Liver (tissue), 3 donors: ENCODE data around the gene UBE2L3.
"Not testable (repeated sequence)": the region's sequence is repeated elsewhere in the genome, so short reads cannot be mapped to it uniquely, and the experiment has no call there.

Experiments used
- ATF3 ChIP-seq: IDR thresholded peaks from 2 replicates; pipeline ENCODE4 v1.6.1; 2016; ENCODE audit warnings: antibody characterized with exemption
- CTCF ChIP-seq: fragments of 150-350 bp; IDR thresholded peaks from 2 replicates; pipeline ENCODE4 v1.5.1; 2017; ENCODE audit warnings: improper control_type of control experiment, low read depth, low read length; ENCODE audit not compliant: missing input control
- EGR1 ChIP-seq, 2 donors: IDR thresholded peaks; 2 replicates each; pipeline ENCODE4 v1.6.1; 2016 to 2018; ENCODE audit warnings: antibody characterized with exemption in 2 of 2, low read depth in 2 of 2
- FOXA1 ChIP-seq: IDR thresholded peaks from 2 replicates; pipeline ENCODE4 v1.6.1; 2016; ENCODE audit warnings: antibody characterized with exemption
- GABPA ChIP-seq, 2 donors: IDR thresholded peaks in 1 of 2; conservative IDR thresholded peaks in 1 of 2; 2 replicates each; pipeline ENCODE4 v1.6.1; 2016; ENCODE audit warnings: antibody characterized with exemption in 2 of 2, mild to moderate bottlenecking in 1 of 2, moderate library complexity in 1 of 2
- JUND ChIP-seq, 2 donors: IDR thresholded peaks; 2 replicates each; pipeline ENCODE4 v1.6.1; 2016; ENCODE audit warnings: antibody characterized with exemption in 2 of 2
- REST ChIP-seq: IDR thresholded peaks from 2 replicates; pipeline ENCODE4 v1.6.1; 2016; ENCODE audit warnings: antibody characterized with exemption, mild to moderate bottlenecking
- SP1 ChIP-seq: IDR thresholded peaks from 2 replicates; pipeline ENCODE4 v1.6.1; 2018; ENCODE audit warnings: antibody characterized with exemption, mild to moderate bottlenecking
- TAF1 ChIP-seq: conservative IDR thresholded peaks from 2 replicates; pipeline ENCODE4 v1.6.1; 2016; ENCODE audit warnings: antibody characterized with exemption, mild to moderate bottlenecking
- YY1 ChIP-seq: IDR thresholded peaks from 2 replicates; pipeline ENCODE4 v1.6.1; 2016; ENCODE audit warnings: antibody characterized with exemption, mild to moderate bottlenecking
- TF ChIP-seq, protein P1 (sequence below): IDR thresholded peaks from 2 replicates; pipeline ENCODE4 v1.6.1; 2016; ENCODE audit warnings: antibody characterized with exemption
- donor health status: healthy.
- donor health status: healthy.

DNA sequence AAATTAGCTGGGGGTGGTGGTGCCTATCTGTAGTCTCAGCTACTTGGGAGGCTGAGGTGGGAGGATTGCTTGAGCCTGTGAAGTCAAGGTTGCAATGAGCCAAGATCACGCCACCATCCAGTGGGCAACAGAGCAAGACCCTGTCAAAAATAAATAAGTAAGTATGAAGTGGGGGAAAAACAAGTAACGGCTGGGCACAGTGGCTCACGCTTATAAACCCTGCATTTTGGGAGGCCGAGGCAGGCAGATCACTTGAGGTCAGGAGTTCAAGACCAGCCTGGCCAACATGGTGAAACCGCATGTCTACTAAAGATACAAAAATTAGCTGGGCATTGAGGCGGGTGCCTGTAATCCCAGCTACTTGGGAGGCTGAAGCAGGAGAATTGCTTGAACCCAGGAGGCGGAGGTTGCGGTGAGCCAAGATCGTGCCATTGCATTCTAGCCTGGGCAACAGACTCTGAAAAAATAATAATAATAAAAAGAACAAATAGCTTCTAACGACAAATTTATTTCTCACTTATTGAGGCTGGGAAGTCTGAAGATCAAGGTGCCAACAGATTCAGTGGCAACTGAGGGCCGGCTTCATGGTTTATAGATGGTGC, 42.1 kb downstream of the UBE2L3 start:
- TF ChIP-seq, protein P1, sequence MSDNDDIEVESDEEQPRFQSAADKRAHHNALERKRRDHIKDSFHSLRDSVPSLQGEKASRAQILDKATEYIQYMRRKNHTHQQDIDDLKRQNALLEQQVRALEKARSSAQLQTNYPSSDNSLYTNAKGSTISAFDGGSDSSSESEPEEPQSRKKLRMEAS, result not testable (repeated sequence)
- TF ChIP-seq YY1; CTCF; SP1; GABPA (IDR thresholded peaks at IDR 0.05 in 1 of 2, conservative IDR thresholded peaks at IDR 0.05 in 1 of 2); EGR1 (IDR thresholded peaks at IDR 0.05; ENCODE audit: low read depth in 2 of 2); REST; ATF3; TAF1; FOXA1; JUND (IDR thresholded peaks at IDR 0.05): not testable (repeated sequence)
